Central memory CD8-positive, alpha-beta T cell (primary cell): ENCODE measurements around the gene NEK5.
"Not testable (repeated sequence)": the region's sequence is repeated elsewhere in the genome, so short reads cannot be mapped to it uniquely, and the experiment has no call there.

Source experiments
- ATAC-seq: fragments of 150-1000 bp; cut with Tn5 transposase; replicated peaks from 2 replicates; pipeline ENCODE4 v1.10.0; 2022; ENCODE audit warnings: mild to moderate bottlenecking, moderate FRiP score, moderate number of reproducible peaks; ENCODE audit not compliant: poor library complexity, severe bottlenecking; ENCODE audit errors: extremely low read depth
- DNase-seq, 2 donors: peaks; one replicate each; pipeline ENCODE4 v3.0.0; 2021; ENCODE audit warnings: low spot score in 2 of 2
- H3K27ac Mint-ChIP-seq: one replicate; pipeline ENCODE4 v1.8.0; 2022; ENCODE audit warnings: low read depth, mild to moderate bottlenecking, moderate library complexity, mixed read lengths
- H3K27me3 Mint-ChIP-seq: one replicate; pipeline ENCODE4 v1.8.0; 2022; ENCODE audit warnings: mixed read lengths
- H3K36me3 Mint-ChIP-seq: one replicate; pipeline ENCODE4 v1.8.0; 2022; ENCODE audit warnings: mild to moderate bottlenecking, moderate library complexity, mixed read lengths; ENCODE audit not compliant: insufficient read depth
- H3K4me1 Mint-ChIP-seq: one replicate; pipeline ENCODE4 v1.8.0; 2022; ENCODE audit warnings: mixed read lengths
- H3K4me3 Mint-ChIP-seq: one replicate; pipeline ENCODE4 v1.8.0; 2022; ENCODE audit warnings: mild to moderate bottlenecking, moderate library complexity, mixed read lengths
- H3K9me3 Mint-ChIP-seq: one replicate; pipeline ENCODE4 v1.8.0; 2022; ENCODE audit warnings: mixed read lengths

Gene NEK5

DNA sequence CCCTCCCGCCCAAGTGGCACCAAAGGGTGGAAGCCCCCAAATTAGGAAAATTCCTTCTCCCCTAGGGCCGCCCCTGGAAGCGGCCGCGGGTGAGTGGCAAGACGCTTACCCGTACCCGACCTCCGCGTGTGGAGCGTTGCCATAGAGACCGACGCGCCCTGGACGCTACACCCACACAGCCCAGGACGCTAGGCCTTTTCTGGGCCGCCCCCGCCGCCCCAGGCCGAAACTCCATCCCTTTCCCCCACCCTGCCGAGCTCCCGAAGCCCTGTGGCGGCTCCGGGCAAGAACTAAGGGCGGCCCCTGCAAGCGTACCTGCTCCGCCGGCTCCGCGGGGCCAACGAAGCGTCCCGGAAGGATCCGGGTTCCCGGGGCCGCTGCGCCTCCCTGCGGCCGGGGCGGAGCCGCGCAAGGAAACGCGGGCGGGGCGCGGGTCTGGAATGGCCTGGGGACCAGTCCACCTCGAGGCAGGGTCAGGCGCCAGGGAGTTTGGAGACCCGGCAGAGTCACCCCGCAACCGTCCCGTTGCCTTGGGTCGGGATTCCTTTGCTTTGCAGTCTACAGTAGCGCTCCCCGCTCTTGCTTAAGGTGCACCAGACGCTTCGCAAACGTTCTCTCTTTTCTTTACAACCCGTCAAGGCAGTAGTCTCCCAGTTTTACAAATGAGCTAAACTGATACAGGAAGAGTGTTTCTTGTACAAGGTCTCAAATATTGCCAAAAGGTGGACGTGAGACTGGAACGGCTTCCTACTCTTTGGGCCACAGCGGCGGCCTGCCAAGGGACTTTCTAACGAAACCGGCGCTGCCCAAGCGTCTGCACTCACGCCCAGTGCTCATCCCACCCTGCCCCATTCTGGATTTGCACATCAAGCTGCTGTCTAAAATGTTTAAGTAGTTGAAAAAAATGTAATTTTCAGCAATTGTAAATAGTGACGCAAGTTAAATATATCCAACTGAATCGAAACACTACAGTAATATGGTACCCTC lies at the start of gene NEK5:
NEK5 (minus strand) TSS at position 360 of the 987 bp plus-strand sequence. CDS start 1,591 bp downstream, outside the sequence.
- H3K27ac Mint-ChIP-seq: no peak within 1 kb of the TSS
- ATAC-seq: peak; percentile 69
- peaks cover 10% of the 10 kb centered on the region for H3K4me1 Mint-ChIP-seq
- H3K36me3 Mint-ChIP-seq: peaks cover 4% of the 10 kb centered on the region
- H3K27me3 Mint-ChIP-seq: peaks cover 22% of the 10 kb centered on the region
- no peaks in the 10 kb centered on the region for H3K9me3 Mint-ChIP-seq
- H3K4me3 Mint-ChIP-seq: peak within 1 kb of the TSS; percentile 75
- DNase-seq: peak; percentile 22 to 34

DNA sequence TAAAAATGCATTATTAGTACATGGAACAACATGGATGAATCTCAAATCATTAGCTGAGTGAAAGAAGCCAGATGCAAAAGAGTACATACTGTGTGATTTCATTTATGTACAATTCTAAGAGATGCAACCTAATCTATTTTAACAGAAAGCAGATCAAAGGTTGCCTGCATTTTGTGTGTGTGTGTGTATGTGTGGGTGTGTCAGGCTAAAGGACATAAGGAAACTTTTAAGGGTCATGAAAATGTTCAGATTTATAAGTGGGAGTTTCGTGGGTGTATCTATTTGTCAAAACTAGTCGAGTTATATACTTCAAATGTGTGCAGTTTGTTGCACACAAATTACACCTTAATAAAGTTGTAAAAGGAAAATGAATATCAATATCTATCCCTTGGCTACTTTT lies 48.4 kb upstream of the NEK5 start:
- H3K4me3 Mint-ChIP-seq: no peak overlapping the region
- no peak overlapping the region for H3K27ac Mint-ChIP-seq
- peaks cover 21% of the 10 kb centered on the region for H3K36me3 Mint-ChIP-seq
- no peaks in the 10 kb centered on the region for H3K9me3 Mint-ChIP-seq
- H3K27me3 Mint-ChIP-seq: no peaks in the 10 kb centered on the region
- H3K4me1 Mint-ChIP-seq: no peaks in the 10 kb centered on the region
- DNase-seq (no peak), ATAC-seq (no peak)

DNA sequence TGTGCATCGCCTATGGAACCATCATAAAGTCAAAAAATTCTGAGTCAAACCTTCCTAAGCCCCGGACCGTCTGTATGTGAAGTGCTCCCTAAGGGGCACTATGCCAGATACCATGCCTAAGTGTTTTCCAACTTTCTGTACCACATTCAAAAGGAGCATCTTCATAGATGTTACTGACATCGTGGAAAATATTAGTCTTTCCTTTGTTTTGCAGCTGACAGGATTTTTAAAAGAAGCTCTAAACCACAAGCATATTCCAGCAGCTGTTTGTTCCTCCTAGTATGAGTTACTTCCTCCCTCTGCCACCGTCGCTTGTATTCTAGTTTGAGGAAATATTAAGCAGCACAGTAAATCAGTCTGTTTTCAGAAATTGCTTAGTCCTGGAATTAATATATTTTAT lies 45.1 kb upstream of the NEK5 start:
- H3K4me1 Mint-ChIP-seq, H3K27ac Mint-ChIP-seq, H3K9me3 Mint-ChIP-seq, H3K4me3 Mint-ChIP-seq, DNase-seq, H3K27me3 Mint-ChIP-seq, ATAC-seq: not testable (repeated sequence)
- H3K36me3 Mint-ChIP-seq: peaks cover 28% of the 10 kb centered on the region

GRCh38 chr13:52173373-52173772 lies 44.5 kb upstream of the NEK5 start:
- H3K9me3 Mint-ChIP-seq: no peaks in the 10 kb centered on the region
- DNase-seq (no peak), ATAC-seq (no peak)
- H3K4me1 Mint-ChIP-seq: no peaks in the 10 kb centered on the region
- no peak overlapping the region for H3K4me3 Mint-ChIP-seq
- peaks cover 34% of the 10 kb centered on the region for H3K36me3 Mint-ChIP-seq
- H3K27me3 Mint-ChIP-seq: no peaks in the 10 kb centered on the region
- no peak overlapping the region for H3K27ac Mint-ChIP-seq

- H3K27me3 Mint-ChIP-seq, H3K4me1 Mint-ChIP-seq, H3K27ac Mint-ChIP-seq, H3K4me3 Mint-ChIP-seq, H3K9me3 Mint-ChIP-seq, DNase-seq, ATAC-seq: not testable (repeated sequence)
- peaks cover 34% of the 10 kb centered on the region for H3K36me3 Mint-ChIP-seq
Observed at GRCh38 chr13:52171686-52172085, 42.8 kb upstream of the NEK5 start.

- H3K27ac Mint-ChIP-seq, ATAC-seq, H3K4me3 Mint-ChIP-seq, H3K4me1 Mint-ChIP-seq, DNase-seq, H3K27me3 Mint-ChIP-seq, H3K9me3 Mint-ChIP-seq: not testable (repeated sequence)
- peaks cover 36% of the 10 kb centered on the region for H3K36me3 Mint-ChIP-seq
Observed at GRCh38 chr13:52170828-52171391, 42.0 kb upstream of the NEK5 start.

- ATAC-seq: no peak
- no peaks in the 10 kb centered on the region for H3K27me3 Mint-ChIP-seq
- H3K27ac Mint-ChIP-seq: no peak overlapping the region
- no peak overlapping the region for H3K4me3 Mint-ChIP-seq
- DNase-seq: no peak
- no peaks in the 10 kb centered on the region for H3K9me3 Mint-ChIP-seq
- no peaks in the 10 kb centered on the region for H3K4me1 Mint-ChIP-seq
- H3K36me3 Mint-ChIP-seq: peaks cover 35% of the 10 kb centered on the region
Observed at GRCh38 chr13:52169839-52170238, 41.0 kb upstream of the NEK5 start.

DNA sequence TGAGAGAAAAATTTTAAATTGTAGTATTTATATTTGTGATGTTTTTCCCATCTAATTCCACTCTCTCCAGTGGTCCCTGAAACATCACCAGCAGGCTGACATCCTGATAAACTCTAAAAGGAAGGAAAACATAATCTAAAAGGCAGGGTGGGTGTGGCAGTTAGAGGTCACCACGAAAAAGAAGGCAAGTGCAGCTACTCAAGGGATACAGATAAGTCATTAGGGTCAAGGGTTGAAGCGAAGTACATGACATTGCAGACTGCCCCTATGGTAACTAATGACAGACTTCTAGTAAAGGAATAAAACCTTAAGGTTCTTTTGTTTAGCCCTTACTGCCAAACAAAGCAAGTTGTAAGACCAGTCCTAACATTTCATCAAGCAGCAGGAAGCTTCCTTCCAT lies 36.5 kb upstream of the NEK5 start:
- no peaks in the 10 kb centered on the region for H3K27me3 Mint-ChIP-seq
- no peaks in the 10 kb centered on the region for H3K9me3 Mint-ChIP-seq
- peaks cover 23% of the 10 kb centered on the region for H3K36me3 Mint-ChIP-seq
- DNase-seq: no peak
- no peak overlapping the region for H3K27ac Mint-ChIP-seq
- no peak for ATAC-seq
- no peak overlapping the region for H3K4me3 Mint-ChIP-seq
- H3K4me1 Mint-ChIP-seq: no peaks in the 10 kb centered on the region

GRCh38 chr13:52164989-52165388 lies 36.1 kb upstream of the NEK5 start:
- Mint-ChIP-seq H3K27me3 (no peaks in the 10 kb centered on the region), H3K27ac (no peak overlapping the region), H3K4me1 (peaks cover 2% of the 10 kb centered on the region), H3K4me3 (no peak overlapping the region), H3K36me3 (peaks cover 18% of the 10 kb centered on the region), H3K9me3 (no peaks in the 10 kb centered on the region)
- DNase-seq (no peak), ATAC-seq (no peak)

DNA sequence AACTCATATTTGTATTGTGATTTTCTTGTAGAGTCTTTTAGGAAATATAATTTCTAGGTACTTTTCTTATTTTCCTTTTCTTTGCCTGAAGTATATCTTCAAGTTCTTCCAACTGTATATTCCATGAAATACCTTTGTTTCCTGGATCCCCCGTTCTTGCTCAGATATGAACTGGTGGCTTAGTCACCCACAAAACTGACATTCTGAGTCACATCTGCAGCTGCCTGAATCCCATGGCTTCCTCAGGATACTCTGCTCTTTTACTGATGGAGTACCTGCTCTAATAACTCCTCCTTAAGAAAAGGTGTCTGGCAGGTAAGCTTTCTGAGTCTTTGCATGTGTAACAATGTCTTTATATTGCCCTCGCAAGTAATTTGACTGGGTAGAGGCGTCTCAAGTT lies 35.0 kb upstream of the NEK5 start:
- H3K36me3 Mint-ChIP-seq: peaks cover 14% of the 10 kb centered on the region
- not testable (repeated sequence) for ATAC-seq, H3K4me3 Mint-ChIP-seq

DNA sequence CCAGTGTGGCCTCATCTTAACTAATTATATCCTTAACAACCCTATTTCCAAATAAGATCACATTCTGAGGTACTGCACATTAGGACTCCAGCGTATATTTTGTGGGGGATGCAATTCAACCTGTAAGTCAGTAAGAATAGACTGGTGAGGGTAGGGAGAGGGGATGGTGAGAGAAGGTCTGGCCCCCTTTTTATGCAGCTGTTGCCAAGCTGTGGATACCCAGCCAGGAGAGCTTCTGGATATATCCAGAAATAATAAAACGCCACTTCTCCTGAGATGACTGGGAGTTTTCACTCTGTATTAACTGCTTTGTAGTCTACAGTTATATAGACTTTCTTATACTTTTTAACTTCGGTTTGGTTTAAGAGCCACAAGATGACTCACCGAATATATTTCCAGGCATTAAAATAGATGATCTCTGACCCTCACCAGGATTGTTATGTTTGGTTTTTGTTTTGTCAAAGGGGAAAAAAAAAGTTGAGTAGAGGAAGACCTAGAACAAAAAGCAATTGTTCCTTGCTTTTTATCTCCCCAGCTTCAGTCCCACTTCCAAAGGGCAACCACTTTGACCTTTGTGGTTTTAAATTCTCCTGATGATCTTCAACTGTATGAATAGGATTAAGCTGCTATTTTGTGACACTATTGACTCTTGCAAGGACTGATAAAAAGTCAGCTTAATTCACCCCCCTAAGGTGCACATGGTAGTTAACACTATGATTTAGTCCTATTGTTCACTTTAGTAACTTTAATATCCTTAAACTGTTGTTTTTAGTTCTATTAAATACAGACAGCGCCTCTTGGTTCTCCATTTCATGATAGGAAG lies 33.6 kb upstream of the NEK5 start:
- no peak for DNase-seq
- Mint-ChIP-seq H3K36me3 (peaks cover 6% of the 10 kb centered on the region), H3K27ac (no peak overlapping the region), H3K4me3 (no peak overlapping the region), H3K27me3 (no peaks in the 10 kb centered on the region), H3K4me1 (peaks cover 15% of the 10 kb centered on the region), H3K9me3 (no peaks in the 10 kb centered on the region)
- no peak for ATAC-seq

More for the DNA sequence above, 35.0 kb upstream of the NEK5 start:
- not testable (repeated sequence) for H3K27ac Mint-ChIP-seq, H3K9me3 Mint-ChIP-seq, H3K4me1 Mint-ChIP-seq, DNase-seq, H3K27me3 Mint-ChIP-seq

GRCh38 chr13:52161181-52161646 lies 32.3 kb upstream of the NEK5 start:
- Mint-ChIP-seq H3K4me3 (no peak overlapping the region), H3K36me3 (peaks cover 6% of the 10 kb centered on the region), H3K9me3 (no peaks in the 10 kb centered on the region), H3K4me1 (peaks cover 25% of the 10 kb centered on the region), H3K27me3 (no peaks in the 10 kb centered on the region), H3K27ac (no peak overlapping the region)
- no peak for DNase-seq
- ATAC-seq: no peak
